ENCODE data around the gene CLPTM1.

Gene CLPTM1

DNA sequence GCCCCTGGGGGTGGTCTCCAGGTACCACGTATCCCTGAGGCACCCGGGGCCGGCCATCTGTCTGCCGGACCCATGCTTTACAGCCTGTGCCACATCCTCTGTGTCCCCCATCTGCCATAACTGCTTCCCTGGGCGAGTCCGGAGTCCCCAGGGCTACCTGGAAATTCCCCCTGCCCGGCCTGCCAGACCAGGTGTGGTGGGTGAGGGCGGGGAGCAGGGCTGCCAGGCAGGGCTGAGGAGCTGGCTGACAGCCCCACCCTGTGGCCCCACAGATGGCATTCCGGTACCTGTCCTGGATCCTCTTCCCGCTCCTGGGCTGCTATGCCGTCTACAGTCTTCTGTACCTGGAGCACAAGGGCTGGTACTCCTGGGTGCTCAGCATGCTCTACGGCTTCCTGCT is 35.8 kb downstream of the CLPTM1 start:
- H3K4me3 ChIP-seq (ENCODE audit: low read length): no peak overlapping the region
- TF ChIP-seq, protein P1, sequence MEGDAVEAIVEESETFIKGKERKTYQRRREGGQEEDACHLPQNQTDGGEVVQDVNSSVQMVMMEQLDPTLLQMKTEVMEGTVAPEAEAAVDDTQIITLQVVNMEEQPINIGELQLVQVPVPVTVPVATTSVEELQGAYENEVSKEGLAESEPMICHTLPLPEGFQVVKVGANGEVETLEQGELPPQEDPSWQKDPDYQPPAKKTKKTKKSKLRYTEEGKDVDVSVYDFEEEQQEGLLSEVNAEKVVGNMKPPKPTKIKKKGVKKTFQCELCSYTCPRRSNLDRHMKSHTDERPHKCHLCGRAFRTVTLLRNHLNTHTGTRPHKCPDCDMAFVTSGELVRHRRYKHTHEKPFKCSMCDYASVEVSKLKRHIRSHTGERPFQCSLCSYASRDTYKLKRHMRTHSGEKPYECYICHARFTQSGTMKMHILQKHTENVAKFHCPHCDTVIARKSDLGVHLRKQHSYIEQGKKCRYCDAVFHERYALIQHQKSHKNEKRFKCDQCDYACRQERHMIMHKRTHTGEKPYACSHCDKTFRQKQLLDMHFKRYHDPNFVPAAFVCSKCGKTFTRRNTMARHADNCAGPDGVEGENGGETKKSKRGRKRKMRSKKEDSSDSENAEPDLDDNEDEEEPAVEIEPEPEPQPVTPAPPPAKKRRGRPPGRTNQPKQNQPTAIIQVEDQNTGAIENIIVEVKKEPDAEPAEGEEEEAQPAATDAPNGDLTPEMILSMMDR (IDR thresholded peaks at IDR 0.05; ENCODE audit: low read depth, low read length, poor library complexity, severe bottlenecking): no peak
- TF ChIP-seq EZH2phosphoT487 (IDR thresholded peaks at IDR 0.05; ENCODE audit: borderline replicate concordance, low read length): no peak
- H3F3A ChIP-seq (ENCODE audit: control insufficient read depth, insufficient read depth): no peaks in the 10 kb centered on the region; the same call in 1 of the 2 replicates
- H3K9me2 ChIP-seq (replicated peaks; ENCODE audit: control insufficient read depth, low read length): no peaks in the 10 kb centered on the region
- no peak overlapping the region for H3K27ac ChIP-seq (ENCODE audit: low read depth, low read length)
- H3K27me3 ChIP-seq (ENCODE audit: control insufficient read depth, low read length): no peaks in the 10 kb centered on the region
- peaks cover 75% of the 10 kb centered on the region for H3K36me3 ChIP-seq (ENCODE audit: control insufficient read depth, low read length)
- H3K9me3 ChIP-seq (ENCODE audit: control insufficient read depth, insufficient read depth, low read length): no peaks in the 10 kb centered on the region
- no peaks in the 10 kb centered on the region for H4K20me1 ChIP-seq (ENCODE audit: control insufficient read depth, insufficient read depth, low read depth, low read length)
- H3K4me1 ChIP-seq (ENCODE audit: control insufficient read depth, low read length): peaks cover 33% of the 10 kb centered on the region
- H3K4me2 ChIP-seq (ENCODE audit: low read length): no peak overlapping the region
- no peaks in the 10 kb centered on the region; the same call in 1 of the 2 replicates for H3K79me2 ChIP-seq (ENCODE audit: control insufficient read depth, low read length)

DNA sequence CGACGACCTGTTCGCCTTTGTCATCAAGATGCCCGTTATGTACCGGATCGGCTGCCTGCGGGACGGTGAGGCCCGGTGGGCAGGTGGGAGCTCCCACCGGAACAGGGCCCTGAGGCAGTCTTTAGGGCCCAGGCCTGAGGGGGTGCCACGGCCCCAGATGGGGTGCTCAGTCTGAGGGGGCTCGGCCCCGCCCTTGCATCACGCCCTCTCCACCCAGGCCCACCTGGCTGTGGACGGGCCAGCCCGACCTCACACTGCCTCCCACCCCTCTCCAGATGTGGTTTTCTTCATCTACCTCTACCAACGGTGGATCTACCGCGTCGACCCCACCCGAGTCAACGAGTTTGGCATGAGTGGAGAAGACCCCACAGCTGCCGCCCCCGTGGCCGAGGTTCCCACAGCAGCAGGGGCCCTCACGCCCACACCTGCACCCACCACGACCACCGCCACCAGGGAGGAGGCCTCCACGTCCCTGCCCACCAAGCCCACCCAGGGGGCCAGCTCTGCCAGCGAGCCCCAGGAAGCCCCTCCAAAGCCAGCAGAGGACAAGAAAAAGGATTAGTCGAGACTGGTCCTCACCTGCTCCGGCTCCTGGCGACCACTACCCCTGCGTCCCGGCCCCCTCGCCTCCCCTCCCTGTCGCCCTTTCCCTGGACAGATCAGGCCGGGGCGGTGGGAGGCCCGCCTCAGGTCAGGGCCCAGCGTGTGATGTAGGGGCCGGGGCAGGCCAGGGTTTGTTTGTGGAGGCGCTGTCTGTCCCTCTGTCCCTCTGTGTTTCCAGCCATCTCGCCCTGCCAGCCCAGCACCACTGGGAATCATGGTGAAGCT is 37.4 kb downstream of the CLPTM1 start:
- Histone ChIP-seq H3K9me3 (ENCODE audit: control insufficient read depth, insufficient read depth, low read length) (no peaks in the 10 kb centered on the region), H3K27me3 (ENCODE audit: control insufficient read depth, low read length) (no peaks in the 10 kb centered on the region), H3F3A (ENCODE audit: control insufficient read depth, insufficient read depth) (no peaks in the 10 kb centered on the region), H3K4me2 (ENCODE audit: low read length) (no peak overlapping the region), H3K9me2 (replicated peaks; ENCODE audit: control insufficient read depth, low read length) (no peaks in the 10 kb centered on the region), H3K4me3 (ENCODE audit: low read length) (no peak overlapping the region), H3K4me1 (ENCODE audit: control insufficient read depth, low read length) (peaks cover 38% of the 10 kb centered on the region), H4K20me1 (ENCODE audit: control insufficient read depth, insufficient read depth, low read depth, low read length) (no peaks in the 10 kb centered on the region), H3K27ac (ENCODE audit: low read depth, low read length) (no peak overlapping the region), H3K79me2 (ENCODE audit: control insufficient read depth, low read length) (no peaks in the 10 kb centered on the region; the same call in 1 of the 2 replicates), H3K36me3 (ENCODE audit: control insufficient read depth, low read length) (peaks cover 63% of the 10 kb centered on the region)
- no peak for TF ChIP-seq EZH2phosphoT487 (IDR thresholded peaks at IDR 0.05; ENCODE audit: borderline replicate concordance, low read length)
- TF ChIP-seq, protein P1 (IDR thresholded peaks at IDR 0.05; ENCODE audit: low read depth, low read length, poor library complexity, severe bottlenecking): no peak

DNA sequence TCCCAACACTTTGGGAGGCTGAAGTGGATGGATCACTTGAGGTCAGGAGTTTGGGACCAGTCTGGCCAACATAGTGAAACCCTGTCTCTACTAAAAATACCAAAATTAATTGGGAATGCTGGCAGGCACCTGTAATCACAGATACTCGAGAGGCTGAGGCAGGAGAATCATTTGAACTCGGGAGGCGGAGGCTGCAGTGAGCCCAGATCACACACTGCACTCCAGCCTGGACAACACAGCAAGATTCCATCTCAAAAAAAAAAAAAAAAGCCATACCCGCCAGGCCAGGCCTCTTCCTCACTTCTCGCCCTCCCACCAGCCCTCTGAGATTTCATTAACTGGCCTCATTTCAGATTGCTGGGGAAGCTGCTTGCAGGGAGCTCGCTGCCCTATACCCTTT is 38.3 kb downstream of the CLPTM1 start:
- Histone ChIP-seq H3K4me2 (ENCODE audit: low read length) (no peak overlapping the region), H3K27ac (ENCODE audit: low read depth, low read length) (no peak overlapping the region), H3K4me1 (ENCODE audit: control insufficient read depth, low read length) (peaks cover 46% of the 10 kb centered on the region), H3F3A (ENCODE audit: control insufficient read depth, insufficient read depth) (peaks cover 6% of the 10 kb centered on the region; the same call in 1 of the 2 replicates), H3K9me3 (ENCODE audit: control insufficient read depth, insufficient read depth, low read length) (no peaks in the 10 kb centered on the region), H3K27me3 (ENCODE audit: control insufficient read depth, low read length) (no peaks in the 10 kb centered on the region), H3K79me2 (ENCODE audit: control insufficient read depth, low read length) (no peaks in the 10 kb centered on the region; the same call in 1 of the 2 replicates), H3K9me2 (replicated peaks; ENCODE audit: control insufficient read depth, low read length) (no peaks in the 10 kb centered on the region), H3K4me3 (ENCODE audit: low read length) (no peak overlapping the region), H3K36me3 (ENCODE audit: control insufficient read depth, low read length) (peaks cover 55% of the 10 kb centered on the region), H4K20me1 (ENCODE audit: control insufficient read depth, insufficient read depth, low read depth, low read length) (no peaks in the 10 kb centered on the region)
- TF ChIP-seq, protein P1 (IDR thresholded peaks at IDR 0.05; ENCODE audit: low read depth, low read length, poor library complexity, severe bottlenecking): no peak
- no peak for TF ChIP-seq EZH2phosphoT487 (IDR thresholded peaks at IDR 0.05; ENCODE audit: borderline replicate concordance, low read length)
